ENCODE results near the gene LOXL4.
A peak's percentile ranks its signal among the peaks of the same experiment; 100 is the strongest.

The LOXL4 gene

GRCh38 chr10:98272245-98272644, 4.3 kb upstream of the LOXL4 start:
- Histone ChIP-seq H3K36me3 (ENCODE audit: control insufficient read depth in 2 of 2, insufficient read depth in 2 of 2, low read length in 2 of 2) (no peaks in the 10 kb centered on the region), H3K4me3 (ENCODE audit: low read length in 2 of 2) (no peak overlapping the region), H3K9ac (ENCODE audit: low read length in 2 of 2) (no peak overlapping the region), H3K9me3 (ENCODE audit: control insufficient read depth in 2 of 2, low read length in 2 of 2) (no peaks in the 10 kb centered on the region), H3K4me1 (ENCODE audit: control insufficient read depth, insufficient read depth, low read length) (peaks cover 31% of the 10 kb centered on the region), H3K27me3 (ENCODE audit: control insufficient read depth in 1 of 2, insufficient read depth in 2 of 2, low read length in 2 of 2) (no peaks in the 10 kb centered on the region), H3K27ac (ENCODE audit: low read length) (no peak overlapping the region)

GRCh38 chr10:98270786-98271185, 2.8 kb upstream of the LOXL4 start:
- Histone ChIP-seq H3K36me3 (ENCODE audit: control insufficient read depth in 2 of 2, insufficient read depth in 2 of 2, low read length in 2 of 2) (no peaks in the 10 kb centered on the region), H3K4me3 (ENCODE audit: low read length in 2 of 2) (no peak overlapping the region), H3K27me3 (ENCODE audit: control insufficient read depth in 1 of 2, insufficient read depth in 2 of 2, low read length in 2 of 2) (no peaks in the 10 kb centered on the region), H3K9ac (ENCODE audit: low read length in 2 of 2) (no peak overlapping the region), H3K27ac (ENCODE audit: low read length) (no peak overlapping the region), H3K4me1 (ENCODE audit: control insufficient read depth, insufficient read depth, low read length) (peaks cover 40% of the 10 kb centered on the region), H3K9me3 (ENCODE audit: control insufficient read depth in 2 of 2, low read length in 2 of 2) (no peaks in the 10 kb centered on the region)

GRCh38 chr10:98270073-98270740, 2.2 kb upstream of the LOXL4 start:
- Histone ChIP-seq H3K9me3 (ENCODE audit: control insufficient read depth in 2 of 2, low read length in 2 of 2) (no peaks in the 10 kb centered on the region), H3K36me3 (ENCODE audit: control insufficient read depth in 2 of 2, insufficient read depth in 2 of 2, low read length in 2 of 2) (no peaks in the 10 kb centered on the region), H3K27ac (ENCODE audit: low read length) (no peak overlapping the region), H3K27me3 (ENCODE audit: control insufficient read depth in 1 of 2, insufficient read depth in 2 of 2, low read length in 2 of 2) (no peaks in the 10 kb centered on the region), H3K4me3 (ENCODE audit: low read length in 2 of 2) (no peak overlapping the region), H3K9ac (ENCODE audit: low read length in 2 of 2) (peak overlapping the region in 1 of 2 donors; percentile 35), H3K4me1 (ENCODE audit: control insufficient read depth, insufficient read depth, low read length) (peaks cover 43% of the 10 kb centered on the region)

- Histone ChIP-seq H3K9ac (ENCODE audit: low read length in 2 of 2) (peak overlapping the region in 1 of 2 donors; percentile 49), H3K36me3 (ENCODE audit: control insufficient read depth in 2 of 2, insufficient read depth in 2 of 2, low read length in 2 of 2) (no peaks in the 10 kb centered on the region), H3K9me3 (ENCODE audit: control insufficient read depth in 2 of 2, low read length in 2 of 2) (no peaks in the 10 kb centered on the region), H3K4me1 (ENCODE audit: control insufficient read depth, insufficient read depth, low read length) (peaks cover 43% of the 10 kb centered on the region), H3K4me3 (ENCODE audit: low read length in 2 of 2) (peak overlapping the region; percentile 8 to 40), H3K27me3 (ENCODE audit: control insufficient read depth in 1 of 2, insufficient read depth in 2 of 2, low read length in 2 of 2) (no peaks in the 10 kb centered on the region), H3K27ac (ENCODE audit: low read length) (peak overlapping the region; percentile 75)
Observed at GRCh38 chr10:98269435-98269912, 1.5 kb upstream of the LOXL4 start.

GRCh38 chr10:98268694-98269431, 869 bp upstream of the LOXL4 start:
- Histone ChIP-seq H3K4me1 (ENCODE audit: control insufficient read depth, insufficient read depth, low read length) (peaks cover 43% of the 10 kb centered on the region), H3K27ac (ENCODE audit: low read length) (peak overlapping the region; percentile 75), H3K27me3 (ENCODE audit: control insufficient read depth in 1 of 2, insufficient read depth in 2 of 2, low read length in 2 of 2) (no peaks in the 10 kb centered on the region), H3K9me3 (ENCODE audit: control insufficient read depth in 2 of 2, low read length in 2 of 2) (no peaks in the 10 kb centered on the region), H3K4me3 (ENCODE audit: low read length in 2 of 2) (peak overlapping the region; percentile 8 to 70), H3K36me3 (ENCODE audit: control insufficient read depth in 2 of 2, insufficient read depth in 2 of 2, low read length in 2 of 2) (no peaks in the 10 kb centered on the region), H3K9ac (ENCODE audit: low read length in 2 of 2) (peak overlapping the region; percentile 47 to 49)

- H3K27ac ChIP-seq (ENCODE audit: low read length) = peak overlapping the region; percentile 80
- H3K36me3 ChIP-seq (ENCODE audit: control insufficient read depth in 2 of 2, insufficient read depth in 2 of 2, low read length in 2 of 2) = no peaks in the 10 kb centered on the region
- no peaks in the 10 kb centered on the region for H3K9me3 ChIP-seq (ENCODE audit: control insufficient read depth in 2 of 2, low read length in 2 of 2)
- peak overlapping the region; percentile 67 to 71 for H3K4me3 ChIP-seq (ENCODE audit: low read length in 2 of 2)
- H3K4me1 ChIP-seq (ENCODE audit: control insufficient read depth, insufficient read depth, low read length) = peaks cover 43% of the 10 kb centered on the region
- no peaks in the 10 kb centered on the region for H3K27me3 ChIP-seq (ENCODE audit: control insufficient read depth in 1 of 2, insufficient read depth in 2 of 2, low read length in 2 of 2)
- peak overlapping the region; percentile 59 to 78 for H3K9ac ChIP-seq (ENCODE audit: low read length in 2 of 2)
Observed at GRCh38 chr10:98267069-98267893, 713 bp downstream of the LOXL4 start.

- peaks cover 43% of the 10 kb centered on the region for H3K4me1 ChIP-seq (ENCODE audit: control insufficient read depth, insufficient read depth, low read length)
- H3K27ac ChIP-seq (ENCODE audit: low read length) = no peak overlapping the region
- H3K27me3 ChIP-seq (ENCODE audit: control insufficient read depth in 1 of 2, insufficient read depth in 2 of 2, low read length in 2 of 2) = no peaks in the 10 kb centered on the region
Observed at GRCh38 chr10:98266647-98267046, 1.3 kb downstream of the LOXL4 start.

GRCh38 chr10:98265403-98266378, 2.3 kb downstream of the LOXL4 start:
- H3K27me3 ChIP-seq (ENCODE audit: control insufficient read depth in 1 of 2, insufficient read depth in 2 of 2, low read length in 2 of 2) = no peaks in the 10 kb centered on the region
- peaks cover 45% of the 10 kb centered on the region for H3K4me1 ChIP-seq (ENCODE audit: control insufficient read depth, insufficient read depth, low read length)
- no peak overlapping the region for H3K9ac ChIP-seq (ENCODE audit: low read length in 2 of 2)
- H3K27ac ChIP-seq (ENCODE audit: low read length) = no peak overlapping the region
- no peaks in the 10 kb centered on the region for H3K9me3 ChIP-seq (ENCODE audit: control insufficient read depth in 2 of 2, low read length in 2 of 2)
- H3K4me3 ChIP-seq (ENCODE audit: low read length in 2 of 2) = no peak overlapping the region
- no peaks in the 10 kb centered on the region for H3K36me3 ChIP-seq (ENCODE audit: control insufficient read depth in 2 of 2, insufficient read depth in 2 of 2, low read length in 2 of 2)

More at GRCh38 chr10:98266647-98267046, 1.3 kb downstream of the LOXL4 start:
- peak overlapping the region in 1 of 2 donors; percentile 29 for H3K9ac ChIP-seq (ENCODE audit: low read length in 2 of 2)
- H3K36me3 ChIP-seq (ENCODE audit: control insufficient read depth in 2 of 2, insufficient read depth in 2 of 2, low read length in 2 of 2) = no peaks in the 10 kb centered on the region
- H3K9me3 ChIP-seq (ENCODE audit: control insufficient read depth in 2 of 2, low read length in 2 of 2) = no peaks in the 10 kb centered on the region
- H3K4me3 ChIP-seq (ENCODE audit: low read length in 2 of 2) = no peak overlapping the region

GRCh38 chr10:98264378-98265065, 3.5 kb downstream of the LOXL4 start:
- Histone ChIP-seq H3K4me1 (ENCODE audit: control insufficient read depth, insufficient read depth, low read length) (peaks cover 34% of the 10 kb centered on the region), H3K27me3 (ENCODE audit: control insufficient read depth in 1 of 2, insufficient read depth in 2 of 2, low read length in 2 of 2) (no peaks in the 10 kb centered on the region), H3K9ac (ENCODE audit: low read length in 2 of 2) (no peak overlapping the region), H3K27ac (ENCODE audit: low read length) (no peak overlapping the region), H3K36me3 (ENCODE audit: control insufficient read depth in 2 of 2, insufficient read depth in 2 of 2, low read length in 2 of 2) (no peaks in the 10 kb centered on the region), H3K4me3 (ENCODE audit: low read length in 2 of 2) (no peak overlapping the region), H3K9me3 (ENCODE audit: control insufficient read depth in 2 of 2, low read length in 2 of 2) (no peaks in the 10 kb centered on the region)

All from stomach smooth muscle (tissue), 2 donors.